ENCODE measurements around the gene ATG9A.

DNA sequence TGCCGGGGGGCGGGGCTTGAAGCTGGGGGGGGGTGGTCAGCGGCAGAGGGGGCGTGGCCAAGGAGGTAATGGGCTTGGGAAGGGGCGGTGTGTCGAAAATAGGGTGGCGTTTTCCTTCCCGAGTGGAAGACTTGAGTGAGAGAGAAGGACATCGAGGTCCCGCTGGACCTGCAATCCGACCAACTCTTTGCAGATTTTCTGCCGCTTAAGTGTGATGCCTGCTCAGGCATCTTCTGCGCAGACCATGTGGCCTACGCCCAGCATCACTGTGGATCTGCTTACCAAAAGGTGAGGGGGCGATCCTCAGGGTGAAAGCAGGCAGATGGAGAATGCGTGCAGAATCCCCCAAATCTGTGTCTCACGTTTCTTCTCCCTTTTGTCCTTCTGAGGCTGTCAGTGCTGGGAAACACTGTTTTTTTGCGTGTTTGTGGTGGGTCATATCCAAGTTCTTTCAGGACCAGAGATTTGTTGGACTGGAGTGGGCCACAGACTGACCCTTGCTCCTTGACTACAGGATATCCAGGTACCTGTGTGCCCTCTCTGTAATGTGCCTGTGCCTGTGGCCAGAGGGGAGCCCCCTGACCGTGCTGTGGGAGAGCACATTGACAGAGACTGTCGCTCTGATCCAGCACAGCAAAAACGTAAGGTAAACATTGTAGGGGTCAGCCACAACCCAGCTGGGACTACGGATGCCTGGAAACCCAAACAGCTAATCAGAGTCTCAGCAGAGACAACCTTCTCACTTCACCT, 22.1 kb downstream of the ATG9A start:
- TF ChIP-seq, protein P1, sequence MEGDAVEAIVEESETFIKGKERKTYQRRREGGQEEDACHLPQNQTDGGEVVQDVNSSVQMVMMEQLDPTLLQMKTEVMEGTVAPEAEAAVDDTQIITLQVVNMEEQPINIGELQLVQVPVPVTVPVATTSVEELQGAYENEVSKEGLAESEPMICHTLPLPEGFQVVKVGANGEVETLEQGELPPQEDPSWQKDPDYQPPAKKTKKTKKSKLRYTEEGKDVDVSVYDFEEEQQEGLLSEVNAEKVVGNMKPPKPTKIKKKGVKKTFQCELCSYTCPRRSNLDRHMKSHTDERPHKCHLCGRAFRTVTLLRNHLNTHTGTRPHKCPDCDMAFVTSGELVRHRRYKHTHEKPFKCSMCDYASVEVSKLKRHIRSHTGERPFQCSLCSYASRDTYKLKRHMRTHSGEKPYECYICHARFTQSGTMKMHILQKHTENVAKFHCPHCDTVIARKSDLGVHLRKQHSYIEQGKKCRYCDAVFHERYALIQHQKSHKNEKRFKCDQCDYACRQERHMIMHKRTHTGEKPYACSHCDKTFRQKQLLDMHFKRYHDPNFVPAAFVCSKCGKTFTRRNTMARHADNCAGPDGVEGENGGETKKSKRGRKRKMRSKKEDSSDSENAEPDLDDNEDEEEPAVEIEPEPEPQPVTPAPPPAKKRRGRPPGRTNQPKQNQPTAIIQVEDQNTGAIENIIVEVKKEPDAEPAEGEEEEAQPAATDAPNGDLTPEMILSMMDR (conservative IDR thresholded peaks at IDR 0.05 in 1 of 2, IDR thresholded peaks at IDR 0.05 in 1 of 2; ENCODE audit: extremely low read depth in 1 of 2, insufficient read depth in 1 of 2, low read depth in 1 of 2, low read length in 2 of 2), result no peak
- TF ChIP-seq EZH2 (IDR thresholded peaks at IDR 0.05; ENCODE audit: borderline replicate concordance, low read length), result no peak
